Progenitor cell of endocrine pancreas (in vitro differentiated cells): ENCODE data around the gene CCDC107. TPM values are rescaled to one million over a fixed set of nuclear protein-coding genes. Genes with fewer than 3 reads are reported as not detected.

Experiments used
- DNase-seq: peaks from one replicate; pipeline ENCODE4 v3.0.0; 2021; ENCODE audit warnings: low spot score; ENCODE audit not compliant: unreplicated experiment
- H3K27ac Mint-ChIP-seq: 2 replicates; pipeline ENCODE4 v1.8.0; 2021; ENCODE audit warnings: mild to moderate bottlenecking, moderate library complexity, mixed read lengths
- H3K27me3 Mint-ChIP-seq: 2 replicates; pipeline ENCODE4 v1.8.0; 2021; ENCODE audit warnings: mixed read lengths
- H3K36me3 Mint-ChIP-seq: 2 replicates; pipeline ENCODE4 v1.8.0; 2022; ENCODE audit warnings: mixed read lengths; ENCODE audit not compliant: insufficient read depth
- H3K4me1 Mint-ChIP-seq: 2 replicates; pipeline ENCODE4 v1.8.0; 2021; ENCODE audit warnings: low read depth, mixed read lengths
- H3K4me3 Mint-ChIP-seq: 2 replicates; pipeline ENCODE4 v1.8.0; 2021; ENCODE audit warnings: low read depth, mild to moderate bottlenecking, moderate library complexity, mixed read lengths
- H3K9me3 Mint-ChIP-seq: 2 replicates; pipeline ENCODE4 v1.8.0; 2021; ENCODE audit warnings: low read depth, mixed read lengths
- CTCF ChIP-seq: fragments of 200-600 bp; sonication (generic); IDR thresholded peaks from one replicate; pipeline ENCODE4 v1.5.0; 2021; ENCODE audit warnings: antibody characterized with exemption, mild to moderate bottlenecking; ENCODE audit not compliant: unreplicated experiment
- total RNA-seq: library from RNA; stranded (reverse); gene quantifications from 2 replicates; pipeline ENCODE4 v1.2.1, GENCODE V29; 2021

The CCDC107 gene
- total RNA-seq, 1 donor from 2014 or later: 18.8 TPM

GRCh38 chr9:35618854-35619799, 39.0 kb upstream of the CCDC107 start:
- H3K4me1 Mint-ChIP-seq: peaks cover 4% of the 10 kb centered on the region
- H3K27ac Mint-ChIP-seq: no peak overlapping the region
- peaks cover 53% of the 10 kb centered on the region for H3K27me3 Mint-ChIP-seq
- no peaks in the 10 kb centered on the region for H3K9me3 Mint-ChIP-seq
- TF ChIP-seq CTCF: no peak
- no peaks in the 10 kb centered on the region for H3K36me3 Mint-ChIP-seq
- no peak for DNase-seq
- no peak overlapping the region for H3K4me3 Mint-ChIP-seq

GRCh38 chr9:35619800-35620158, 38.3 kb upstream of the CCDC107 start:
- TF ChIP-seq CTCF: no peak
- DNase-seq: no peak
- Mint-ChIP-seq H3K4me3 (no peak overlapping the region), H3K4me1 (peaks cover 4% of the 10 kb centered on the region), H3K9me3 (no peaks in the 10 kb centered on the region), H3K27me3 (peaks cover 46% of the 10 kb centered on the region), H3K27ac (no peak overlapping the region), H3K36me3 (no peaks in the 10 kb centered on the region)

GRCh38 chr9:35627575-35627974, 30.5 kb upstream of the CCDC107 start:
- no peak for DNase-seq
- Mint-ChIP-seq H3K36me3 (no peaks in the 10 kb centered on the region), H3K4me1 (no peaks in the 10 kb centered on the region), H3K9me3 (no peaks in the 10 kb centered on the region), H3K27me3 (peaks cover 3% of the 10 kb centered on the region), H3K4me3 (no peak overlapping the region), H3K27ac (no peak overlapping the region)
- no peak for TF ChIP-seq CTCF

DNA sequence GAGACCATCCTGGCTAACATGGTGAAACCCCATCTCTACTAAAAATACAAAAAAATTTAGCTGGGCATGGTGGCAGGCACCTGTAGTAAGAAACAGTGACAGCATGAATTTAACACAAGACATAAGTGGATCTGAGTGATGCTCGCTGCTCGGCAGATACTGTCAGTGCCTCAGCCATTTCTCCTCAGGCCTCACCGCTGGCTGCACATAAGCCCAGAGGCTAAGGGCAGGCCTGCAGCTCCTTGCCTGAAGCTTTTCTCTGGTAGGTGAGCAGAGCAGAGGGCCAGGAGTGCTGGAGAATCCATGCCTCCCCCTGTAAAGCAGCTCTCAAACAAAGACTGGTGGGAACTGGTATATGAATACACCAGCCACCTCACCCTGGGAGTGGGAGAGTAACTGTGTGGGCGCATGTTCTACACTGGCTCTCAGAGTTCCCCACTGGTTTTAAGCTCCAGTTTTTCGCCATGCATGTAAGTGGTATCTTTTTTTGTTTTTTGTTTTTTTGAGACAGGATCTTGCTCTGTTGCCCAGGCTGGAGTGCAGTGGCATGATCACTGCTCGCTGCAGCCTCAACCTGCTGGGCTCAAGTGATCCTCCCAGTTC, 29.6 kb upstream of the CCDC107 start:
- DNase-seq: no peak
- no peak for TF ChIP-seq CTCF
- H3K27ac Mint-ChIP-seq: no peak overlapping the region
- H3K4me3 Mint-ChIP-seq: no peak overlapping the region
- H3K9me3 Mint-ChIP-seq: no peaks in the 10 kb centered on the region
- H3K4me1 Mint-ChIP-seq: no peaks in the 10 kb centered on the region
- no peaks in the 10 kb centered on the region for H3K36me3 Mint-ChIP-seq
- H3K27me3 Mint-ChIP-seq: peaks cover 3% of the 10 kb centered on the region

GRCh38 chr9:35629597-35629996, 28.5 kb upstream of the CCDC107 start:
- no peak for DNase-seq
- Mint-ChIP-seq H3K9me3 (no peaks in the 10 kb centered on the region), H3K27me3 (peaks cover 3% of the 10 kb centered on the region), H3K27ac (no peak overlapping the region), H3K4me3 (no peak overlapping the region), H3K36me3 (no peaks in the 10 kb centered on the region), H3K4me1 (no peaks in the 10 kb centered on the region)
- no peak for TF ChIP-seq CTCF
